ENCODE measurements around the gene OGDHL.
"Not testable (repeated sequence)": the region's sequence is repeated elsewhere in the genome, so short reads cannot be mapped to it uniquely, and the experiment has no call there.

OGDHL gene

GRCh38 chr10:49761789-49762565, at the start of gene OGDHL:
OGDHL (minus strand) TSS chr10:49762323; CDS start chr10:49758592, 3,731 bp downstream.
- Mint-ChIP-seq H3K9me3 (no peaks in the 10 kb centered on the region), H3K4me3 (peak within 1 kb of the TSS; percentile 51), H3K27me3 (ENCODE audit: low read depth) (peaks cover 29% of the 10 kb centered on the region), H3K36me3 (ENCODE audit: low read depth) (no peaks in the 10 kb centered on the region), H3K4me1 (ENCODE audit: low read depth) (peaks cover 4% of the 10 kb centered on the region), H3K27ac (no peak within 1 kb of the TSS)

DNA sequence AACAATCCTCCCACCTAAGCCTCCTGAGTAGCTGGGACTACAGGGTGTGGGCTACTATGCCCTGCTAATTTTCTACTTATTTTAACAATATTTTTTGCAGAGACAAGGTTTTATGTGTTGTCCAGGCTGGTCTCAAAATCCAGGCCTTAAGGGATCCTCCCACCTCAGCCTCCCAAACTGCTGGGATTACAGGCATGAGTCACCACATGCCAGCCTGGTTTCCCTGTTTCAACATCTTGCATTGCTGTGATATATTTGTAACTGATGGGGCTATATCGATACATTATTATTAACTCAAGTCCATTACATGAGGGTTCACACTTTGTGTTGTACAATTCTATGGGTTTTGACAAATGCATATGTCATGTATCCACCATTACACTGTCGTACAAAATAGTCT, 41.9 kb upstream of the OGDHL start:
- no peaks in the 10 kb centered on the region for H3K4me1 Mint-ChIP-seq (ENCODE audit: low read depth)
- H3K27me3 Mint-ChIP-seq (ENCODE audit: low read depth): peaks cover 10% of the 10 kb centered on the region
- peaks cover 5% of the 10 kb centered on the region for H3K9me3 Mint-ChIP-seq
- H3K27ac Mint-ChIP-seq: no peak overlapping the region
- no peak overlapping the region for H3K4me3 Mint-ChIP-seq
- peaks cover 1% of the 10 kb centered on the region for H3K36me3 Mint-ChIP-seq (ENCODE audit: low read depth)

- H3K4me3 Mint-ChIP-seq: no peak overlapping the region
- peaks cover 6% of the 10 kb centered on the region for H3K27me3 Mint-ChIP-seq (ENCODE audit: low read depth)
- H3K36me3 Mint-ChIP-seq (ENCODE audit: low read depth): no peaks in the 10 kb centered on the region
- no peaks in the 10 kb centered on the region for H3K4me1 Mint-ChIP-seq (ENCODE audit: low read depth)
- no peaks in the 10 kb centered on the region for H3K9me3 Mint-ChIP-seq
- no peak overlapping the region for H3K27ac Mint-ChIP-seq
Measured at GRCh38 chr10:49798275-49798674, 36.2 kb upstream of the OGDHL start.

GRCh38 chr10:49791100-49791499, 29.0 kb upstream of the OGDHL start:
- Mint-ChIP-seq H3K4me1 (ENCODE audit: low read depth) (no peaks in the 10 kb centered on the region), H3K4me3 (no peak overlapping the region), H3K27me3 (ENCODE audit: low read depth) (no peaks in the 10 kb centered on the region), H3K9me3 (no peaks in the 10 kb centered on the region), H3K27ac (no peak overlapping the region), H3K36me3 (ENCODE audit: low read depth) (no peaks in the 10 kb centered on the region)

DNA sequence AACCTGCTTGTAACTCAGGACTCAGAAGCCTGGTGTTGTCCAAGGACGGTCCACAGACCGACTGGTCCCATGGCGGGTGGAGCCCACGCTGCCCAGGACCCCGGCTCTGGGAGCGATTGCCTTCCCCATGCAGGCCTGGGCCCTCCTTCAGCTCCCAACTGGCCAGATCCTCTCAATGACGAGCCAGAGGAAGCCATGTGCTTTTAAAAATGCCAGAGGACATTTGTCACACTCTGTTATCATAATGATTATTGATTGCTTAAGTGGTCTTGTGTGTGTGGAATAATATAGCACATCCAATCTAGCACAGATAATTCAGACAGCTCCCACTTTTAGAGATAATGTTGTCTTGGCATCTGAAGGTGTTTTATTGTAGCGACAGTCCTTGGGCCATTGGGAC, 22.6 kb upstream of the OGDHL start:
- Mint-ChIP-seq H3K27me3 (ENCODE audit: low read depth) (no peaks in the 10 kb centered on the region), H3K27ac (no peak overlapping the region), H3K9me3 (no peaks in the 10 kb centered on the region), H3K36me3 (ENCODE audit: low read depth) (no peaks in the 10 kb centered on the region), H3K4me1 (ENCODE audit: low read depth) (no peaks in the 10 kb centered on the region), H3K4me3 (no peak overlapping the region)

GRCh38 chr10:49783645-49784044, 21.5 kb upstream of the OGDHL start:
- H3K4me3 Mint-ChIP-seq: no peak overlapping the region
- no peaks in the 10 kb centered on the region for H3K27me3 Mint-ChIP-seq (ENCODE audit: low read depth)
- no peak overlapping the region for H3K27ac Mint-ChIP-seq

DNA sequence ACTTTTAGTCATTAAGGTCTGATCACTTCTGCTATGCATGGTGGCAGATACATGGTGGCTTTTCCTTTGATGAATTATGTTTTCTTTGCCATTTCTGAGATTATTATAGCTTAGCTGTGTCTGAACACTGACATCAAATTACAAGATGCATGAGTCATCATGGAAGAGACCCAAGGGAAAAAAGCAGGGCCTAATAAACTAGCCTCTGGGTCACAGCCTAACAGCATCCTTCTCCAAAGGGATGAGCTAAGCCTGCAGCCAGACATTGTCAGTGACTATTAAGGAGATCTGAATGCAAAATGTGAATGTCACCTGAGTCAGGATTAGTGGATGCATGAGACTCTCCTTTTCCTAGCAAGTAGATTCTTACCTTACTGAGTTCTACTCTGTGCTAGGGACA, 19.1 kb upstream of the OGDHL start:
- H3K4me1 Mint-ChIP-seq (ENCODE audit: low read depth): no peaks in the 10 kb centered on the region
- no peak overlapping the region for H3K27ac Mint-ChIP-seq
- no peaks in the 10 kb centered on the region for H3K27me3 Mint-ChIP-seq (ENCODE audit: low read depth)
- H3K36me3 Mint-ChIP-seq (ENCODE audit: low read depth): no peaks in the 10 kb centered on the region
- H3K9me3 Mint-ChIP-seq: no peaks in the 10 kb centered on the region
- H3K4me3 Mint-ChIP-seq: no peak overlapping the region

More at GRCh38 chr10:49783645-49784044, 21.5 kb upstream of the OGDHL start:
- Mint-ChIP-seq H3K36me3 (ENCODE audit: low read depth) (no peaks in the 10 kb centered on the region), H3K9me3 (no peaks in the 10 kb centered on the region), H3K4me1 (ENCODE audit: low read depth) (no peaks in the 10 kb centered on the region)

DNA sequence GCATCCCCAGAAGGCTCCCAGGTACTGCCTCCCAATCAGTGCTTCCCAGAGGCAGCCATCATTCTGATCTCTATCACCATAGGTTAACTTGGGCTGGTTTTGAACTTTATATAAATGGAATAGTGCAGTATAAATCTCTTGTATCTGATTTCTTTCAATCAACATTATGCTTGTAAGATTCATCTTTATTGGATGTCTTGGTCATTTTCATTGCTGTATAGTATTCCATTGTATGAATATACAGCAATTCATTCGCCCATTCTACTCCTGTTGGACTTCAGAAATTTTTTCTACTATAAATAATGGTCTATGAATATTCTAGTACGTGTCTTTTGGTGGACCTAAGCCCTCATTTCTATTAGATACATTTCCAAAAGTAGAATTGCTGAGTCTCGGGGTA, 16.1 kb upstream of the OGDHL start:
- Mint-ChIP-seq H3K9me3 (no peaks in the 10 kb centered on the region), H3K27ac (no peak overlapping the region), H3K4me3 (no peak overlapping the region), H3K36me3 (ENCODE audit: low read depth) (no peaks in the 10 kb centered on the region), H3K27me3 (ENCODE audit: low read depth) (no peaks in the 10 kb centered on the region), H3K4me1 (ENCODE audit: low read depth) (no peaks in the 10 kb centered on the region)

GRCh38 chr10:49776851-49777250, 14.7 kb upstream of the OGDHL start:
- no peaks in the 10 kb centered on the region for H3K36me3 Mint-ChIP-seq (ENCODE audit: low read depth)
- H3K9me3 Mint-ChIP-seq: no peaks in the 10 kb centered on the region

DNA sequence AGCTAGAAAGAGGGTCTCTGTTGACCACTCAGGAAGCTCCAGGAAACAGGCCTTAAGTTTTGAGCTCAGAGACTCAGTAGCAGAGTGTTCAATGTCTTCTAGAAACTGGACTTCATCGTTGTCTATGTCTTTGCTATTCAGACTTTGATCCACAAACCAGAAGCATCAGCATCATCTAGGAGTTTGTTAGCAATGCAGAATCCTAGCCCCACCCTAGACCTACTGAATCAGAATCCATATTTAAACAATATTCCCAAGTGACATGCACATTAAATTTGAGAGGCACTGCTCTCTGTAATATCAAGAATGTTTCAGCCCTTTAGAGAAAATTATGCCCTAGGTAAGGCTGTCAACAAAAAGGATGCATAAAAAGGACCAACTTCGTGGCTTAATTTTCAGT, 12.9 kb upstream of the OGDHL start:
- peaks cover 21% of the 10 kb centered on the region for H3K27me3 Mint-ChIP-seq (ENCODE audit: low read depth)
- H3K27ac Mint-ChIP-seq: no peak overlapping the region
- H3K4me1 Mint-ChIP-seq (ENCODE audit: low read depth): no peaks in the 10 kb centered on the region
- H3K36me3 Mint-ChIP-seq (ENCODE audit: low read depth): no peaks in the 10 kb centered on the region
- no peak overlapping the region for H3K4me3 Mint-ChIP-seq
- H3K9me3 Mint-ChIP-seq: no peaks in the 10 kb centered on the region

More at GRCh38 chr10:49776851-49777250, 14.7 kb upstream of the OGDHL start:
- peaks cover 8% of the 10 kb centered on the region for H3K27me3 Mint-ChIP-seq (ENCODE audit: low read depth)
- H3K4me1 Mint-ChIP-seq (ENCODE audit: low read depth): no peaks in the 10 kb centered on the region
- H3K4me3 Mint-ChIP-seq: no peak overlapping the region
- H3K27ac Mint-ChIP-seq: no peak overlapping the region

GRCh38 chr10:49772944-49773343, 10.8 kb upstream of the OGDHL start:
- not testable (repeated sequence) for H3K36me3 Mint-ChIP-seq (ENCODE audit: low read depth); H3K4me3 Mint-ChIP-seq; H3K9me3 Mint-ChIP-seq; H3K4me1 Mint-ChIP-seq (ENCODE audit: low read depth); H3K27ac Mint-ChIP-seq
- peaks cover 31% of the 10 kb centered on the region for H3K27me3 Mint-ChIP-seq (ENCODE audit: low read depth)

DNA sequence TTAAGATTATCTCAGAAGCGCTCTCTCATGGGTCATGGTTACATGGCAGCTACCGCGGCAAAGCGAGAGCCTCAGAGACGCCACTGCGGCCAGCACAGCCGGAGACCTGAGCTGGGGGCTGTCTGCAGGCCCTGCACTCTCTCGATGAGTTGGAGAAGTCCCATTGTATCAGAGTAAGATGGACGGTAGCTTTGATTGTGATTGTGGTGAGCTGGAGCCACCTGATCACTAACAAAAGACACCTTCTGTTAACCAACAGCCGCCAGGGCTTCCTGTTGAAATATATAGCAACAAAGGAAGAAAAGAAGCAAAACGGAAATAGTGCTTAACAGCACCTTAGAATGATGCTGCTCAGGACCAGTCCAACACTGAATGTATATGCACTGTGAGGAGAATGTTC, 8.9 kb upstream of the OGDHL start:
- H3K4me3 Mint-ChIP-seq; H3K4me1 Mint-ChIP-seq (ENCODE audit: low read depth); H3K36me3 Mint-ChIP-seq (ENCODE audit: low read depth); H3K9me3 Mint-ChIP-seq; H3K27ac Mint-ChIP-seq: not testable (repeated sequence)
- H3K27me3 Mint-ChIP-seq (ENCODE audit: low read depth): peaks cover 46% of the 10 kb centered on the region

DNA sequence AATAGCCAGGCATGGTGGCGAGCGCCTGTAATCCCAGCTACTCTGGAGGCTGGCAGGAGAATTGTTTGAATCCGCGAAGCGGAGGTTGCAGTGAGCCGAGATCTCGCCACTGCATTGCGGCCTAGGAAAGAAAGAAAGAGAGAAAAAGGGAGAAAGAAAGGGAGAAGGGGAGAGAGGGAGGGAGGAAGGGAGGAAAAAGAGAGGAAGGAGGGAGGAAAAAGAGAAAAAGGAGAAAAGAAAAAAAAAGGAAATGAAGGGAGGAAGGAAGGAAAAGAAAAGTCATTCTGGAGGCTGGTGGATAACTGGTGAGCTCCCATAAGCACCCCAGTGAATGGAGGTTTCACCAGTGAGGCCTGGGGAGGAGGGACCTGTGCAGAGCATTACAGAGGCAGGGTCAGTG, 7.6 kb upstream of the OGDHL start:
- peaks cover 46% of the 10 kb centered on the region for H3K27me3 Mint-ChIP-seq (ENCODE audit: low read depth)
- H3K36me3 Mint-ChIP-seq (ENCODE audit: low read depth): no peaks in the 10 kb centered on the region
- H3K9me3 Mint-ChIP-seq: no peaks in the 10 kb centered on the region
- no peak overlapping the region for H3K4me3 Mint-ChIP-seq
- no peaks in the 10 kb centered on the region for H3K4me1 Mint-ChIP-seq (ENCODE audit: low read depth)
- no peak overlapping the region for H3K27ac Mint-ChIP-seq

GRCh38 chr10:49768731-49769130, 6.6 kb upstream of the OGDHL start:
- Mint-ChIP-seq H3K4me1 (ENCODE audit: low read depth) (no peaks in the 10 kb centered on the region), H3K4me3 (no peak overlapping the region), H3K36me3 (ENCODE audit: low read depth) (no peaks in the 10 kb centered on the region), H3K27me3 (ENCODE audit: low read depth) (peaks cover 50% of the 10 kb centered on the region), H3K9me3 (no peaks in the 10 kb centered on the region), H3K27ac (no peak overlapping the region)

GRCh38 chr10:49768329-49768728, 6.2 kb upstream of the OGDHL start:
- Mint-ChIP-seq H3K27ac (no peak overlapping the region), H3K27me3 (ENCODE audit: low read depth) (peaks cover 54% of the 10 kb centered on the region), H3K9me3 (no peaks in the 10 kb centered on the region), H3K36me3 (ENCODE audit: low read depth) (no peaks in the 10 kb centered on the region), H3K4me1 (ENCODE audit: low read depth) (no peaks in the 10 kb centered on the region), H3K4me3 (no peak overlapping the region)

DNA sequence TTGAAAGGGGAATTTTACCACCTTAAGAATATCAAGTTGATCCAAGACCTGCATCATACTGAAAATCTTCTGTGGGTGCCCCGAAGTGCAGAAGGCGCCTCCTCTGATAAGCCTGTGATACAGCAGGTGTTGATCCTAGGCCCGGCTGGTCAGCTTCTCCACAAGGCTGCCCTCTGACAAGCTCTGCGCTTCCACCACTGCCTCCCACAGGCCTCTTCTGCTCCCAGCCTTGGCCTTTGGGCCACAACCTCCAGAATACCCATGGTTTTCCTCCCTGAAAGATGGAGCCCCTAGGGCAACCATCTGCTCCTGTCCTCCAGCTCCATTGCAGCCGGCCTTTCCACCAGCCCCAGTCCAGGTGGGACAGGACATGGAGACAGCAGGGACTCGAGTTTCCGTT, 5.6 kb upstream of the OGDHL start:
- Mint-ChIP-seq H3K27ac (no peak overlapping the region), H3K4me3 (no peak overlapping the region), H3K36me3 (ENCODE audit: low read depth) (no peaks in the 10 kb centered on the region), H3K4me1 (ENCODE audit: low read depth) (peaks cover 2% of the 10 kb centered on the region), H3K27me3 (ENCODE audit: low read depth) (peaks cover 58% of the 10 kb centered on the region), H3K9me3 (no peaks in the 10 kb centered on the region)

Data from T-helper 1 cell treated with Interleukin-12 subunit alpha and Interleukin-12 subunit beta and Interleukin-4 antibody, amounts not matched to agents 30 μg/mL and 1 μg/mL, for 36 hours (primary cell).